Hepatocyte (in vitro differentiated cells): ENCODE results near the gene SPATS2.

ENCODE experiments used
- EZH2 ChIP-seq: fragments of 200-600 bp; sonication (generic); IDR thresholded peaks from 2 replicates; pipeline ENCODE4 v1.6.1; 2016; ENCODE audit warnings: antibody characterized with exemption, mild to moderate bottlenecking, borderline replicate concordance
- EZH2phosphoT487 ChIP-seq: fragments of 200-600 bp; sonication (generic); IDR thresholded peaks from one replicate; pipeline ENCODE4 v1.6.1; 2018; ENCODE audit warnings: antibody characterized with exemption, mild to moderate bottlenecking, low read depth, moderate library complexity; ENCODE audit not compliant: unreplicated experiment, severe bottlenecking
- TF ChIP-seq, protein P1 (sequence below): fragments of 200-600 bp; sonication (generic); IDR thresholded peaks from 2 replicates; pipeline ENCODE4 v1.5.1; 2016; ENCODE audit warnings: antibody characterized with exemption, mild to moderate bottlenecking; ENCODE audit not compliant: poor library complexity

DNA sequence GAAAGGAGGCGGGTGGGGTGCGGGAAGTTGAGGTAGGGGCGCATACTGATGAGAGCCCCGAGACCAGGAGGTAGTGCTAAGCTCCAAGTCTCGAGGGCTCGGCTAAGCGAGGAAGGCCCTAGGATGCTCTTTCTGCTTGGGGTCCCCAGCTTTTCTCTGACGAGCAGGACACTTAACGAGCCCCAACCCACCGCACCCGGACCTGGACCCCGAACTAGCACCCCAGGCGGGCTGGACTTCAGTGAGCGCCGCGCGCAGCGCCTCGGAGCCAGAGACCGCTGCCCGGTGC, 25.5 kb upstream of the SPATS2 start:
- TF ChIP-seq, protein P1, sequence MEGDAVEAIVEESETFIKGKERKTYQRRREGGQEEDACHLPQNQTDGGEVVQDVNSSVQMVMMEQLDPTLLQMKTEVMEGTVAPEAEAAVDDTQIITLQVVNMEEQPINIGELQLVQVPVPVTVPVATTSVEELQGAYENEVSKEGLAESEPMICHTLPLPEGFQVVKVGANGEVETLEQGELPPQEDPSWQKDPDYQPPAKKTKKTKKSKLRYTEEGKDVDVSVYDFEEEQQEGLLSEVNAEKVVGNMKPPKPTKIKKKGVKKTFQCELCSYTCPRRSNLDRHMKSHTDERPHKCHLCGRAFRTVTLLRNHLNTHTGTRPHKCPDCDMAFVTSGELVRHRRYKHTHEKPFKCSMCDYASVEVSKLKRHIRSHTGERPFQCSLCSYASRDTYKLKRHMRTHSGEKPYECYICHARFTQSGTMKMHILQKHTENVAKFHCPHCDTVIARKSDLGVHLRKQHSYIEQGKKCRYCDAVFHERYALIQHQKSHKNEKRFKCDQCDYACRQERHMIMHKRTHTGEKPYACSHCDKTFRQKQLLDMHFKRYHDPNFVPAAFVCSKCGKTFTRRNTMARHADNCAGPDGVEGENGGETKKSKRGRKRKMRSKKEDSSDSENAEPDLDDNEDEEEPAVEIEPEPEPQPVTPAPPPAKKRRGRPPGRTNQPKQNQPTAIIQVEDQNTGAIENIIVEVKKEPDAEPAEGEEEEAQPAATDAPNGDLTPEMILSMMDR = no peak
- no peak for TF ChIP-seq EZH2phosphoT487
- TF ChIP-seq EZH2 = no peak
